Activated T-helper 1 cell treated with anti-CD3 and anti-CD28 coated beads, Interleukin-12 subunit alpha, Interleukin-12 subunit beta, Interleukin-2, Interleukin-4 antibody, amounts not matched to agents 30 ng/mL and 10 ng/mL and 1 ng/mL, durations not matched to agents 14 hours and 24 hours and 36 hours (primary cell): ENCODE data around the gene MB21D2. TPM values are rescaled to one million over a fixed set of nuclear protein-coding genes. Genes with fewer than 3 reads are reported as not detected.

Source experiments
- DNase-seq: peaks from one replicate; pipeline ENCODE4 v3.0.0; 2021; ENCODE audit warnings: low spot score
- H3K27ac Mint-ChIP-seq: one replicate; pipeline ENCODE4 v1.8.0; 2021; ENCODE audit warnings: mild to moderate bottlenecking, mixed read lengths
- H3K27me3 Mint-ChIP-seq: one replicate; pipeline ENCODE4 v1.8.0; 2022; ENCODE audit warnings: mild to moderate bottlenecking, moderate library complexity, mixed read lengths; ENCODE audit not compliant: insufficient read depth
- H3K36me3 Mint-ChIP-seq: one replicate; pipeline ENCODE4 v1.8.0; 2021; ENCODE audit warnings: low read depth, mixed read lengths
- H3K4me1 Mint-ChIP-seq: one replicate; pipeline ENCODE4 v1.8.0; 2021; ENCODE audit warnings: low read depth, mixed read lengths
- H3K4me3 Mint-ChIP-seq: one replicate; pipeline ENCODE4 v1.8.0; 2021; ENCODE audit warnings: mild to moderate bottlenecking, moderate library complexity, mixed read lengths
- H3K9me3 Mint-ChIP-seq: one replicate; pipeline ENCODE4 v1.8.0; 2021; ENCODE audit warnings: mixed read lengths
- intact Hi-C: fragments of 100-400 bp; cut with micrococcal nuclease; formaldehyde crosslinking; loops from one replicate; pipeline ENCODE4 v1.15.1; 2024
- total RNA-seq: library from RNA; stranded (reverse); gene quantifications from 2 replicates; pipeline ENCODE4 v1.2.3, GENCODE V29; 2022

MB21D2 gene
- total RNA-seq, 1 donor from 2014 or later: 18.0 TPM

GRCh38 chr3:192884777-192885773, 32.6 kb downstream of the MB21D2 start:
- H3K36me3 Mint-ChIP-seq: peaks cover 12% of the 10 kb centered on the region
- H3K27me3 Mint-ChIP-seq: peaks cover 2% of the 10 kb centered on the region
- H3K4me1 Mint-ChIP-seq: peaks cover 68% of the 10 kb centered on the region
- DNase-seq: no peak
- peak overlapping the region; percentile 40 for H3K27ac Mint-ChIP-seq
- H3K4me3 Mint-ChIP-seq: peak overlapping the region; percentile 19
- intact Hi-C loops: no loop called here
- H3K9me3 Mint-ChIP-seq: no peaks in the 10 kb centered on the region

GRCh38 chr3:192883512-192883911, 34.1 kb downstream of the MB21D2 start:
- intact Hi-C loops: no loop called here
- peaks cover 2% of the 10 kb centered on the region for H3K27me3 Mint-ChIP-seq
- DNase-seq: no peak
- no peak overlapping the region for H3K4me3 Mint-ChIP-seq
- no peaks in the 10 kb centered on the region for H3K9me3 Mint-ChIP-seq
- peaks cover 52% of the 10 kb centered on the region for H3K4me1 Mint-ChIP-seq
- no peak overlapping the region for H3K27ac Mint-ChIP-seq
- H3K36me3 Mint-ChIP-seq: peaks cover 9% of the 10 kb centered on the region

GRCh38 chr3:192881159-192881786, 36.4 kb downstream of the MB21D2 start:
- H3K4me1 Mint-ChIP-seq: peaks cover 40% of the 10 kb centered on the region
- H3K27me3 Mint-ChIP-seq: peaks cover 3% of the 10 kb centered on the region
- H3K9me3 Mint-ChIP-seq: no peaks in the 10 kb centered on the region
- no peak overlapping the region for H3K4me3 Mint-ChIP-seq
- H3K27ac Mint-ChIP-seq: no peak overlapping the region
- intact Hi-C loops: no loop called here
- no peak for DNase-seq
- peaks cover 12% of the 10 kb centered on the region for H3K36me3 Mint-ChIP-seq

- DNase-seq: no peak
- no peaks in the 10 kb centered on the region for H3K9me3 Mint-ChIP-seq
- no peak overlapping the region for H3K27ac Mint-ChIP-seq
- peaks cover 43% of the 10 kb centered on the region for H3K4me1 Mint-ChIP-seq
- intact Hi-C loops: no loop called here
- peaks cover 13% of the 10 kb centered on the region for H3K36me3 Mint-ChIP-seq
- H3K27me3 Mint-ChIP-seq: peaks cover 3% of the 10 kb centered on the region
- H3K4me3 Mint-ChIP-seq: no peak overlapping the region
Observed at GRCh38 chr3:192880313-192880712, 37.3 kb downstream of the MB21D2 start.

GRCh38 chr3:192879346-192880031, 38.2 kb downstream of the MB21D2 start:
- peaks cover 3% of the 10 kb centered on the region for H3K27me3 Mint-ChIP-seq
- DNase-seq: no peak
- H3K4me1 Mint-ChIP-seq: peaks cover 43% of the 10 kb centered on the region
- intact Hi-C loops: no loop called here
- H3K9me3 Mint-ChIP-seq: no peaks in the 10 kb centered on the region
- H3K27ac Mint-ChIP-seq: no peak overlapping the region
- H3K4me3 Mint-ChIP-seq: no peak overlapping the region
- peaks cover 14% of the 10 kb centered on the region for H3K36me3 Mint-ChIP-seq

- DNase-seq: no peak
- intact Hi-C loops: loop anchor here (1.0 kb wide), 1 partner anchor 11 kb away; no protein-coding TSS in a partner anchor
- Mint-ChIP-seq H3K4me1 (peaks cover 44% of the 10 kb centered on the region), H3K36me3 (peaks cover 18% of the 10 kb centered on the region), H3K4me3 (no peak overlapping the region), H3K27ac (peak overlapping the region; percentile 8), H3K9me3 (no peaks in the 10 kb centered on the region), H3K27me3 (peaks cover 3% of the 10 kb centered on the region)
Observed at GRCh38 chr3:192875971-192876565, 41.6 kb downstream of the MB21D2 start.

GRCh38 chr3:192870822-192871221, 46.8 kb downstream of the MB21D2 start:
- H3K9me3 Mint-ChIP-seq: no peaks in the 10 kb centered on the region
- no peaks in the 10 kb centered on the region for H3K27me3 Mint-ChIP-seq
- H3K4me3 Mint-ChIP-seq: no peak overlapping the region
- peaks cover 53% of the 10 kb centered on the region for H3K4me1 Mint-ChIP-seq
- H3K27ac Mint-ChIP-seq: no peak overlapping the region
- H3K36me3 Mint-ChIP-seq: peaks cover 14% of the 10 kb centered on the region
- DNase-seq: no peak
- intact Hi-C loops: no loop called here

- peaks cover 51% of the 10 kb centered on the region for H3K4me1 Mint-ChIP-seq
- H3K4me3 Mint-ChIP-seq: no peak overlapping the region
- no peaks in the 10 kb centered on the region for H3K27me3 Mint-ChIP-seq
- DNase-seq: no peak
- intact Hi-C loops: no loop called here
- no peak overlapping the region for H3K27ac Mint-ChIP-seq
- H3K9me3 Mint-ChIP-seq: no peaks in the 10 kb centered on the region
- peaks cover 20% of the 10 kb centered on the region for H3K36me3 Mint-ChIP-seq
Observed at GRCh38 chr3:192869131-192870031, 48.3 kb downstream of the MB21D2 start.

- Mint-ChIP-seq H3K4me1 (peaks cover 47% of the 10 kb centered on the region), H3K36me3 (peaks cover 19% of the 10 kb centered on the region), H3K27ac (peak overlapping the region; percentile 5), H3K27me3 (no peaks in the 10 kb centered on the region), H3K4me3 (no peak overlapping the region), H3K9me3 (no peaks in the 10 kb centered on the region)
- intact Hi-C loops: no loop called here
- no peak for DNase-seq
Observed at GRCh38 chr3:192867645-192868044, 50.0 kb downstream of the MB21D2 start.

GRCh38 chr3:192866804-192867203, 50.9 kb downstream of the MB21D2 start:
- Mint-ChIP-seq H3K9me3 (no peaks in the 10 kb centered on the region), H3K27me3 (no peaks in the 10 kb centered on the region), H3K4me3 (no peak overlapping the region), H3K36me3 (peaks cover 26% of the 10 kb centered on the region), H3K4me1 (peaks cover 55% of the 10 kb centered on the region), H3K27ac (no peak overlapping the region)
- intact Hi-C loops: no loop called here
- DNase-seq: no peak

GRCh38 chr3:192864941-192865340, 52.7 kb downstream of the MB21D2 start:
- Mint-ChIP-seq H3K4me3 (no peak overlapping the region), H3K27me3 (no peaks in the 10 kb centered on the region), H3K27ac (peak overlapping the region; percentile 49), H3K4me1 (peaks cover 64% of the 10 kb centered on the region), H3K9me3 (no peaks in the 10 kb centered on the region), H3K36me3 (peaks cover 27% of the 10 kb centered on the region)
- intact Hi-C loops: loop anchor here (1.0 kb wide), 1 partner anchor 10 kb away; no protein-coding TSS in a partner anchor
- DNase-seq: no peak

- peaks cover 70% of the 10 kb centered on the region for H3K4me1 Mint-ChIP-seq
Observed at GRCh38 chr3:192863091-192863420, 54.6 kb downstream of the MB21D2 start.

More at GRCh38 chr3:192863091-192863420, 54.6 kb downstream of the MB21D2 start:
- Mint-ChIP-seq H3K4me3 (no peak overlapping the region), H3K36me3 (peaks cover 28% of the 10 kb centered on the region), H3K27ac (no peak overlapping the region), H3K27me3 (no peaks in the 10 kb centered on the region), H3K9me3 (no peaks in the 10 kb centered on the region)
- no peak for DNase-seq
- intact Hi-C loops: no loop called here
